Central memory CD4-positive, alpha-beta T cell (primary cell): ENCODE results near the gene TNS1.

Experiments
- DNase-seq: peaks from one replicate; pipeline ENCODE4 v3.0.0; 2022

The TNS1 gene

DNA sequence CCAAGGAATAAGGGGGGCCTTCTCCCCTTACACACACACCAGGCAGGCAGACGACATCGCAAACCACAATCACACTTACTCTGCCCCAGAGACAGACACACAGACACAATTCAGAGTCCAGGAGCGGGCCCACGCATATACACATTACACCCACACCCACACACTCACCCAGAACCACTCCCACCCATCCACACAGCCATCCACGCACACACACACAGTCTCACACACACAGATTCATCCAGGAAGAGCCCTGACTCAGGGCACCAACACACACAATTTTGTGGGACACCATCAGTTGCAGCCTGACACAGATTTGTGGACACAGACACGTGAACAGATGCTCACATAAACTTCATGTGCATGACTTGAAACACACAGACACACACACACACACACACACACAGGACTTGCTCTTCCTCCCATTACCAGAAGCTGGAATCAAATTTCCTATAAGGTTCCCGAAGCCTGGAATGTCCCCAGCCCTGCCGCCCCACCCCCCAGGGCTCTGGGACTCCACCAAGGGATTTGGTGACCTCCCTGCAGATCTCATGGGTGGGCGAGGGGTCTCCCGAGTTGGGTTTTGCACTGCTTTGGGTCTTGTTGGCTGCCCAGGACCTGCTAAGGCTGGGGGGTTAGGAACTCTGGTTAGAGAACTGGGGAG lies 23.5 kb downstream of the TNS1 start:
- DNase-seq, result no peak

DNA sequence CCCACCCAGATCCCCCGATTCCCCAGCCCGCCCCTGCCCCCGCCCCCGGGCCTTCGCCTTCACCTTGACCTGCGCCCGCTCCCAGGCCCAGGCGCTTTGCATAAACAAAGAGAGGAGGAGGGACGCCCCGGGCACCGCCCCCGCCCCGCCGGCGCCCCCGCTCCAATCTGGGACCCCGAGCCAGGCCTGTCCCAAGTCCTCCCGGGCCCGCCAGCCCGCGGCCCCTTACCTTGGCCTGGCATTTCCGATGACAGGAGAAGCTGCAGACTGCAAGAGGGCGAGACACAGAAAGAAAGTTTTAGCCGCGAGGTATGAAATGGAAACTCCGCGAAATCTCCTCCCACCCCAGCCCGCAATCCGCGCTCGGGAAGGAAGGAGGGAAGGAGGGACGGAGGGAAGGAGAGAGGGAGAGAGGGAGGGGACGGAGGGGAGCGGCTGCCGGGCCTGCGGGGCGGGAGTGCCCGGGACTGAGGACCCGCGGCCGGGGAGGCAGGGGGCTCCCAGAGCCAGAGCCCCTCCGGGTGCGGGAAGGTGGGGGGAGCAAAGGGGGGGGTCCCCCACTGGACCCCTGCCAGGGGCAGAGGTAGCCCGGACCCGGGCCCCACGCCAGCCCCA lies 24.2 kb downstream of the TNS1 start:
- no peak for DNase-seq

DNA sequence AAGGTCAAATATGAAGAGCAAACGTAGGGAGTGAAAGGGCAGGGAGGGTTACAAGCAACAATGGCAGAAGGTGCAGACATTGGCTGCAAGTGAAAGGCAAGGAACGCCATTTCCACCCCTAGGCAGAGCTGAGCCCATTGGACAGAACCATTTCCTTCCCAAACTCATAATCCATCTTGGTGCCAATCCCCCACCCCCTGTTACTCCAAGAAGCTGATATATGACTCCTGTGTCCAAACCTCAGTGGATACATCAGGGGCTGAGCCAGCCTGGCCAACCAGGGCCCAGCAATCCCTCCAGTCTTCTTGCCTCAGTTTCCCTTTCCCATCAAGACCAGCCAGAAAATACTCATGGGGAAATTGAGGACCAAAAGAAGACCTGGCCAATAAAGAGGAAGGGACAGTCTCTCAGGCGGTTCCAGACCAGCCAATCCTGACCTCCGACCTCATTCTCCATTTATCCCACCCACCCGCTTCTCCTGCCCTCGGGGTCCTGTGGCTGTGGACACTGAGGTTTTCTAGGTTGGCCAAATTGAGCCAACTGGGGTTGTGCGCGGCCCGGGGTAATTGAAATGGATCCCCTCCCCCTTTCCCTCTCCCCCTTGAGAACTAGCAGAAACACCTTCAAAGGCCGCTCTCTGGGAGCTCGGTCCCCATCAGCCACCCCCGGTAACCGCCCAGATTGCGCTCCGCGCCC lies 24.8 kb downstream of the TNS1 start:
- no peak for DNase-seq

DNA sequence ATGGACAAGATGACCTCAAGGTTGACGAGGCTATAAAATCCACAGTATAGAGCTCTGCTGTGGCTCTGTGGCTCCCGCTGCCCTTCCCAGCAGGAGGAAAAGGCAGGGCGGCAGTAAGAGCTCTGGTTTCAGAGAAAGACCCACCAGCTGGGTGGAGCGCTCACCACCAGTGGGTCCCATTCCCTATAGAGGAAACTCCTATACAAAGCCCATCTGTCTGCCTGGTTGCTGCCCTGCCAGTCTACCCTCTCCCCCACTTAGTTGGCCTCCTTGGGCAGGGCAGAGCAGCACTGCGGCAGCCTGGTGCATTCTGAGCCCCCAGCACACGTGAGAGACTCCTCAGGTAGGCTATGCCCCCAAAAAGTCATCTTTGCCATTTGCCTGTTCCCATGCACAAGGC lies 26.5 kb downstream of the TNS1 start:
- DNase-seq, result no peak

DNA sequence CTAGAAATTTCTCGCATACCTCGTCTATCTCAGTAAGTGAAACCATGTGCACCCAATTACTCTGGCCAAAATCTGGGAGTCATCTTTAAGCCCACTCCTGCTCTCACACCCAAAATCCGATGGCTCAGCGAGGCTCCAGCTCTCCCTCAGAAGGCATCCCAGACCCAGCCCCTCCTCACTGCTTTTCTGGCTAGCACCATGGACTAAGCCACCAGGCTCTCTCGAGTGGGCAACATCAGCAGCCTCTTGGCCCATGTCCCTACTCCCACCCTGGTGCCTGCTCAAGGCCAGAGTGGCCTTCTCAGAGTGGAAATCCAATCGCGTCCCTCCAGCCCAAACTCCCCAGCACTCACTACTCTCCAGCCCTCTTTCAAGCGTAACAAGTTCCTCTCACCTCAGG lies 27.2 kb downstream of the TNS1 start:
- DNase-seq, result no peak

DNA sequence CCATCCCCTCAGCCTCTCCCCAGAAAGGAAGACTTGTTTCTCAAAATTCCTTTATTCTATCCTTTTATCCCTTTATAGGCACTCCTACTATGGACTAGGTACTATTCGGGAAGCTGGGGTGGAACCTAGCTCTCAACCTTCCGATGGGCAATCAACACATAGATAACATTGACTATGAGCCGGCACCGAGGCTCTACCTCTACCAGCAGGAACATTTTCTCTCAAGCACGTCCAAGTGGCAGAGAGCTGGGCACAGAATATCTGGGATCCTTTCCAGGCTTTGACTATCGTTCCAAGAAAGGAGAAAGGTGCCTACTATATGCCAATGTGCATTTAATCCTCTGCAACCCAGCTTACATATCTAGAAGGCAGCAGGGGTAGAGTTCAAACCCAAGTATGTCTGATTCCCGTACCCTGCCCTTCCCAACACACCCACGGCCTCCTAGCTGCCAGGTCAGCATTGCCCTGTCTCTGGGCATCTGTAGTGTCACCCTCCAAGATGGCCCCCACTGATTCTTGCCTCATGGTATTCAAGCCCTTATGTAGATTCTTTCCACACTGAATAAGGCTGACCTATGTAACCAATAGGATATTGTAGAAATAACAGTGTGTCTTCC lies 28.3 kb downstream of the TNS1 start:
- no peak for DNase-seq

DNA sequence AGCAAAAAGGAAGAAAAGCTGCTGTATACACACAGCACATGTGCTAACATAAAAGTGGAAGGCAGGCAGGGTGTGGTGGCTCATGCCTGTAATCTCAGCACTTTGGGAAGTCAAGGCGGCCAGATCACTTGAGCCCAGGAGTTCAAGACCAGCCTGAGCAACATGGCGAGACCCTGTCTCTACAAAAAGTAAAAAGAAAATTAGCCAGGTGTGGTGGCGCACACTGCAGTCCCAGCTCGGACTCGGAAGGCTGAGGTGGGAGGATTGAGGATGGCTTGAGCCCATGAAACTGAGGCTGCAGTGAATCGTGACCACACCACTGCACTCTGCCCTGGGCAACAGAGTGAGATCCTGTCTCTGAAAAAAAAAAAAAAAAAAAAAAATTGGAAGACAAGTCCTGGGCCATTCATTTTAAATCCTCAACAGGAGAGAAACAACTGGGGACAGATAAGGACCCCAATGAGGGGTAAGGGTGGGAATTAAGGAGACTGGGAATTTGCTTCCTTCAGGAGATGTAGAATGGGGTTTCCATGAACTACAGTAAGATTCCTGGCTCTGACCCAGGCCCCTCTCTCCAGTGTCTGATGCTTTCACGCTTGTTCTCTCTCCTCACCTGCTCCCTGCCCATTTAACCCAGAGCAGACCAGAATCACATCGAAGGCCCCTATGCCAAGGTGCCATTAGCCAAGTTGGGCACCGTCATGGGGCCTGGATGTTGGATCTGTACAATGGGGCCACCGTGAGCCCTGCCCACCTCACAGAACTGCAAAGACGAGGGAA lies 29.6 kb downstream of the TNS1 start:
- DNase-seq, result no peak

DNA sequence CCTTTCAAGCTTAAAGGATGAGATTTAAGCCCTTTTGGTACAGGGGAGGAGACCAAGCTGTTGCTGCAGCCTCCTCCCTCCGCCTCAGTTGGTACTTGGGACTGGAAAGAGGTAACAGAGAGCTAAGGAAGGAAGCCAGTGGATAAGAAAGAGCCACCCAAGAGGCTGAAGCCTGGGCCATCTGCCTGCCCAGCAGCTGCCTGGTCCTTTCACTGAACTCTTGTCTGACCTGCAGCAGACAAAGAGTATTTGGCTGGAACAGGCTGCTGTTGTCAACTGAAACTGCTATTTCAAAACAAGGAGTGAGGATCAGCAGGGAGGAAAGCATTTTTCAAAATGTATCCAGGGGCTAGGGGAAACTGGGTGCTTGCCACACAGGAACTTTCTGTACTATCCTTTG lies 30.3 kb downstream of the TNS1 start:
- no peak for DNase-seq

DNA sequence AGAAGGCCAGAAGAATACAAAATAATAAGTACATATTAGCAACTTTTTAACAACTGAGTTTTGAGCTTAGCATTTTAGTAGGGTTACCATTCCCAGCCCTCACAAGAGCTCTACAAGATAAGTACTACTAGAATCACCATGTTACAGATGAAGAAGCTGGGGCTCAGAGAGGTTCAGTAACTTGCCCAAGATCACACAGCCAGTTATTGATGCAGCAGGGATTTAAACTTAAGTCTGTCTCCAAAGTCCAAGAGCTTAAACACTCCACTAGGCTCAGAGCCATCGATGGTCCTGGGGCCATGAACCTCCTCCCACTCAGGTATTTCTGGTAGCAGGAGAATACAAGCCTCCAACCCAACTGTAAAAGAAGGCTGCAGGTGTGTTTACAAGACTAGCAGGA lies 30.8 kb downstream of the TNS1 start:
- no peak for DNase-seq

DNA sequence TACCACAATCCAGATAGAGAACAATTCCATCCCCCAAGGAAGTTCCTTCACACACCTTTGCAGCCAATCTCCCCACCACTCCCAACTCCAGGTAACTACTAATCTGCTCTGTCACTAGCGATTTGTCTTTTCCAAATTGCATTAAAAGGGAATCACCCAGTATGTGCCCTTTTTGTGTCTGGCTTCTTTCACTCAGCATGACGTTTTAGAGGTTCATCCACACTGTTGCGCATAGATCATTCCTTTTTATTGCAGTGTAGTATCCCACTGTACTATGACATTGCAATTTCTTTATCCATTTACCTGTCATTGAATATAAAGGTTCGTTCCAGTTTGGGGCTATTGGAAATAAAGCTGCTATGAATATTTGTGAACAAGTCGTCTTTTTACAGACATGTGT lies 31.6 kb downstream of the TNS1 start:
- no peak for DNase-seq

DNA sequence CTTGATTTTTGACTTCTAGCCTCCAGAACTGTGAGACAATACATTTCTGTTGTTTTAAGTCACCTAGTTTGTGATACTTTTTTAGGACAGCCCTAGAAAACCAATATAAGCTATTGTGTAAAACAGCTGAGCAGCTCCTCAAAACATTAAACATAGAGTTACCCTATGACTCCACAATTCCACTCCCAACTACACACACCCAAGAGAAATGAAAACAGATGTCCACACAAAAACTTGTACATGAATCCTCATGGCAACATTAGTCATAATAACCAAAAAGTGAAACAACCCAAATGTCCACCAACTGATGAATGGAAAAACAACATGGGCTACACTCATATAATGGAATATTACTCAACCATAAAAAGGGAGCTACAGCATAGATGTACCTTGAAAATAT lies 32.6 kb downstream of the TNS1 start:
- DNase-seq, result no peak

DNA sequence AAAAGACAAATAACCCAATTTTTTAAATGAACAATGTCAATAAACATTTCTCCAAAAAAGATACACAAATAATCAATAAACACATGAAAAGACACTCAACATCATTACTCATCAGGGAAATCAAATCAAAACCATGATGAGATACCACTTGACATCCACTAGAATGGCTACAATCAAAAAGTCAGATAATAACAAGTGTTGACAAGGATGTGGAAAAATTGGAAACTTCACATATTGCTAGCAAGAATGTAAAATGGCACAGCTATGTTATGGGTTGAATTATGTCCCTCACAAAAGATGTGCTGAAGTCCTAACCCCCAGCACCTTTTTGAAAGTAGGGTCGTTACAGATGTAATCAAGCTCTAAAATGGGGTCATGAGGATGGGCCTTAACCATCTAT lies 33.2 kb downstream of the TNS1 start:
- no peak for DNase-seq

DNA sequence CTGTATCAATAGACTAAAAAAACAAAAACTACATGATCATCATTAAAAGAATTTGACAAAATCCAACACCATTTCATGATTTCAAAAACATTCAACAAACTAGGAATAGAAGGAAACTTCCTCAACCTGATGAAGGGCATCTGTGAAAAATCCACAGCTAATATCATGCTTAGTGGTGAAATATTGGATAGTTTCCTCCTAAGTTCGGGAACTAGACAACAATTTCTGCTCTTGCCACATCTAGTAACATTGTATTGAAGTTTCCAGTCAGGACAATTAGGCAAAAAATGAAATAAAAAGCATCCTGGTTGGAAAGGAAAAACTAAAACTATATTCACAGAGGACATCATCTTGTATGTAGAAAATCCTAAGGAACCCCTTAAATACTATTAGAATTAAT lies 34.8 kb downstream of the TNS1 start:
- no peak for DNase-seq

DNA sequence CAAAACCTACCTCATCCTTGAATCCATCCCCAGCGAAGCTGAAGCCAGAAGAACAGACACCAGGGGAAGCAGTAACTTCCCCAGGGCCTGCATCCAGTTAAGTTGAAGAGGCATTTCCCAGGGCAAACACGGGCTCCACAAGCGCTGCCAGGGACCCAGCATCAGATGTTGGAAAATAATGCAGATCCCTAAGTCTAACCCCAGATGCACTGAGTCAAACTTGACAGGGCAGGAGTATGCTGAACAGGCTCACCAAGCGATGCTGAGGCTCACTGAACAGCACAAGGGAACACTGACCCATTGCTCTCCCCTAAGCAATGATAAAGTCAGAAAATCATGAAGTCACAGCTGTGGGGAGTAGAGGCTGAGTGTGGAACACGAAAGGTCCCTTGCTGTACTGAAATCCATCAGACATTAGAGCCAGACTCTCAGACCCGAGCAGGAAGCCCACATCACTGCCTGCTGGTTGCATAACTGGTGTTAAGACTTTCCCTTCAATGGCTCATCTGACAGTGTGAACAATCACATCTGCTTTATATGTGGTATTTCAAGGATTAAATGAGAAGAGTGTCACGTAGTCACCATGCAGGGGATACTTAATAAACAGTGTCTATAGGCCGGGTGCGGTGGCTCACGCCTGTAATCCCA lies 36.2 kb downstream of the TNS1 start:
- DNase-seq, result no peak

DNA sequence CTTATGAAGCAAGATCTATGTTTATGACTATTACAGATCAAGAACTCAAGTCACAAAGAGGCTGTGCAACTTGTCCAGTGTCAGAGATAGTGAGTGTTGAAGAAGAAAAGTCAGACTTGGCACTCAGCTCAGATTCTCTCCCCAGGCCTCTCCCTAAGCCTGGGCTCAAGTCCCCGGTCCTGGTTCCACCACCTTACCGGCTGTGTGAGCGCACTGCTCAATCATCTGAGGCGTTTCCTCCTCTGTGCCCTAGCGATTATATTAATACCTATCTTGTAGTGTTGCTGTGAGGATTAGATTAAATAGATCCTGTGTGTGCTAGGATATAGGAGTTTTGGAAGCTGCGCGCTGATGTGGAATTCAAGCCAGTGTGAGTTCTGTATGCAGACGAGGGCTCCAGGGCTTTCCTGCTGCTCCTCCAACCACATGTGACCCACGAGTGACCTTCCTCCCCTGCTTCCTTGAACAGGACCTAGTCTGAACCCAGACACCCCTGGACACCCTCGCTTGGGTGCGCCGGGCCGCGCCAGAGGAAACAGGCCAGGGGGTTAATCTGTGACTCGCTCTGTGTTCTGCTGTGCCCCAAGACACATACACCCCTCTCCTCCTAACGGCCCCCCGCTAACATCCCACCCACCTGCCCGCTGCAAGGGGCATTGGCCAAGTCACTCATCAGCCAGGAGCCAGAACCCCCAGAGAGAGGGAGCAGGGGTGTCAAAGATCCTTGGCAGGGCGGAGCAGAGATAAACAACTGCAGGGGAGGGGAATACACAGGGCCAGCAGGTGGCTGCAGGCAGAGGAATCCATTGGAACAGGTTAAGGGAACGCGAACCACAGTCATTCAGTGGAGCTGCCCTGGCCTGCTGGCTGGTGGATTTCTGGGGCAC lies 38.3 kb downstream of the TNS1 start:
- no peak for DNase-seq

DNA sequence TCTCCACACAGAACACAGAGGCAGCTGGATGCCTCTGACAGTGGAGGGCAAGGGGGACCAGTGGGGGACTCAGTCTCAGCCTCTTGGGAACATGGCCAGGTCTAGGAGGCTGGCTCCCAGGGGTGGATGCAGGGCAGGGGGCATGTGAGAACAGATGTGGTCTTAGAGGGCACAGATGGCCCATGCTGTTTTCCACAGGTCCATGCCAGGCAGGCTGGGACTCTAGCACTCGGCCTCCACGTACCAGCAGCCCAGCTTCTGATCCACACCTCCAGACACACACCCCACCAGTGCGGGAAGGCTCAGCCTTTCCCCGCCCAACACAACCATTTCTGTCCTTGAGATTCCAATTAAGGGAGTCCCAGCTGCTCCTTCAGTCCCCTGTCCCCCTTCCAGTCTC lies 42.4 kb downstream of the TNS1 start:
- no peak for DNase-seq

DNA sequence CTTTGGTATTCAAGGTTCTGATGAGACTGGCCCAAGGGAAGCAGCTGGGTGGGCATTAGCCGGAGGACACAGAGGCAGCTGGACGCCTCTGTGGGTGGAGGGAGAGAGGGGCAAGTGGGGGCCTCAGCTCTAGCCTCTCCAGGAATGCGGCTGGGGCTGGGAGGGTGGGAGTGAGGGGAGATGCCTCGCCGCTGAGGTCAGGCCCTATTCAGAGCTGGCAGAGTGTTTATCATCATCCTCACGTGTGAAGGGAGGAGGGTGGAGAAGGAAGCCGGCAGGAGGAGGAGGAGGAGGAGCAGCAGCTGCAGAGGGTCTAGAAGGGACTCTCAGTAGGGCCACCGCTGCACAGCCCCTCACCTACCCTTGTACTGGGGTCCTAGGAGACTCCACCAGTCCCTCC lies 43.1 kb downstream of the TNS1 start:
- no peak for DNase-seq

DNA sequence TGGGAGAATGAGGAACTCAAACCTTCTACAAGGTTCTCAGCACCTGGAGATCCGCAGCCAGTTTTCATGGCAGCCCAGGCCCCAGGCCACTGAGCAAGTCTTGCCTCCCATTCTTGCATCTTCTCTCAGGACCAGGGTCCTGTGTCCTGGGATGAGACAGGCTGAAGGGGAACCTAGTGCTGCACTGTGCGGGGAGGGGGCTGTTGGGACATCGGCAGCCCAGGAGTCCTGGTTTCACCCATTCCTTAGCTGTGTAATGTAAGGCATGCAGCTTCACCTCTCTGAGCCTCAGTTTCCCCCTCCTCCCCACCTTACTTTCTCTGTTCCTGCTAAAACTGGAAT lies 43.9 kb downstream of the TNS1 start:
- DNase-seq, result no peak

DNA sequence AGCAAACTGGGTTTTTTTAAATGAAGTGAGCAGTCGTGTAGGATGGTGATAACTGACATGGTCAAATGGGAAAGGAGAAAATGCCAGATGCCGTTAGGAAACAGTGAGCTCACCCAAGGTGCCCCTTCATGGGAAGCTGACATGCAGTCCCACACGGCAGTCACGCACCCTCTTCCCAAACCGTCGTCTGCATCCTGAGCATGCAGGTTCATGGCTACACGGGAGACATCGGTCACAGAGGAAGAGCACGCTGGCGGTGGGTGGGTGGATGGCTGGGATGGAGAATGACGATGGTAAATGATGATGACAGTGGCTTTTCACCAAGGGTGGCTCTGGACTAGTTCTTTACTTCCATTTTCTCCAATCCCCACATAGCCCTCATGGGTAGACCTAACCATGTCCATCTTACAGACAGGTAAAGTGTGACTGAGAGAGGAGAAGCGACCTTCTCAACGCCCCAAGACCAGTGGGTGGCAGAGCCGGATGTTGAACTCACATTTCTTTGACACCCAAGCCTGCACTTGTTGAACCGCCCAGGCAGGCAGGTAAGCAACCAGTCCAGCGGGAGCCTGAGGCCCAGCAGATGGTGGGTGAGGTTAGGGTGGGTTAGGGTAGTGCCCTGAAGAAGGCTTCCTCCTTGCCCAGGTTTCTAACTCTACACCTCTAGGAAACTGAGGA lies 44.5 kb downstream of the TNS1 start:
- no peak for DNase-seq

DNA sequence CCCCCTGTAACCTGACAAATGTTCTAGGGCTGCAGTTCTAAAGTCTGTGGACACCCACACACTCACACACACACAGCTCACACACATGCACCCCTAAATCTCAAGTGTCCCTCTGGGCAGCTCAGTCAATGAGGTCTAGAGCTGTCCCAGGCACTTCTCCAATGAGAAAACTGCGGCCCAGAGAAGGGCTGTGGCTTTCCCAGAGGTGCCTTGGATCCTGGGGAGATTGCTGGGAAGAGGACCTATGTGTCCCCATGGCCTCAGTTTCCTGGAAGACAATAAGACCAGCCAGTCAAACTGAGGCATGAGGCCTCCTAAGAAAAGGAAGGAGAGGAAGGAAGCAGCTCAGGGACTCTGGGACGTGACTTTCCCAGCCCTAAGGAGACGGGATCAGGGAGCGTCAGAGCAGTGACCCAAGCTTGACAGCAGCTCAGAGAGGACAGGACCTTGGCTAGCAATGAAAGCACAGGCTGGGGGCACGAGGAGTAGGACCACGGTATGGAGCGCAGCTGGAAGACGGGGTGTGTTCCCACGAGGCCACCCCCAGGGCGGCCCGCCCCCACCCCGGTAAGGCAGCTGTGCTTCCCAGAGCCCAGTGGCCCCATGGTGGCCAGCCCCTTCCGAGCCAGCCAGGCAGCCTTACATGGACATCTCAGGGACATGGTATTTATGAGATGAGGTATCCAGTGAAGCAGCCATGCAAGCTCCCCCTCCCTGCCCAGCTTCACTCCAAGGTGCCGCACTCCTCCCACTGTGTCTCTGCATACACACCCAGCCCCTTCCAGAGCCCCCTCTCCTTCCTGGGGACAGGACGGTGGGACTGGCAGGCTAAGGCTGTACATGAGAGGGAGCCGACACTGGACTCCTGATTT lies 46.0 kb downstream of the TNS1 start:
- DNase-seq, result no peak
